Spleen (tissue), 11 donors: Measurements from ENCODE around the gene PTBP1. TPM values are rescaled to one million over a fixed set of nuclear protein-coding genes. Genes with fewer than 3 reads are reported as not detected.
"Not testable (repeated sequence)": the region's sequence is repeated elsewhere in the genome, so short reads cannot be mapped to it uniquely, and the experiment has no call there.

Experiments used
- DNase-seq: peaks from one replicate; pipeline ENCODE4 v3.0.0-alpha.2; 2020
- H3K27ac ChIP-seq, 8 donors: fragments of 200-600 bp; sonication (generic) in 7 of 8; 1 replicate in 4 of 8; 2 replicates in 4 of 8; pipeline versions ENCODE4 v1.5.0 to v1.8.0; 2016 to 2021; ENCODE audit warnings: inconsistent platforms in 4 of 8, mild to moderate bottlenecking in 4 of 8, moderate library complexity in 1 of 8
- H3K27me3 ChIP-seq, 7 donors: fragments of 200-600 bp; sonication (generic) in 6 of 7; replicated peaks in 1 of 7; 1 replicate in 4 of 7; 2 replicates in 3 of 7; pipeline versions ENCODE4 v1.5.0 to v1.8.0; 2016 to 2021; ENCODE audit warnings: inconsistent platforms in 3 of 7, mild to moderate bottlenecking in 1 of 7
- H3K36me3 ChIP-seq, 6 donors: fragments of 200-600 bp; sonication (generic) in 5 of 6; 1 replicate in 4 of 6; 2 replicates in 2 of 6; pipeline versions ENCODE4 v1.5.0 to v1.8.0; 2016 to 2021; ENCODE audit warnings: inconsistent platforms in 2 of 6
- H3K4me1 ChIP-seq, 6 donors: fragments of 200-600 bp; sonication (generic) in 5 of 6; 1 replicate in 3 of 6; 2 replicates in 3 of 6; pipeline versions ENCODE4 v1.5.0 to v1.8.0; 2016 to 2021; ENCODE audit warnings: inconsistent platforms in 3 of 6
- H3K4me3 ChIP-seq, 8 donors: fragments of 200-600 bp; sonication (generic) in 7 of 8; 1 replicate in 4 of 8; 2 replicates in 4 of 8; pipeline versions ENCODE4 v1.5.0 to v1.8.0; 2016 to 2021; ENCODE audit warnings: inconsistent platforms in 4 of 8, mild to moderate bottlenecking in 4 of 8, moderate library complexity in 2 of 8
- H3K9me3 ChIP-seq, 8 donors: fragments of 200-600 bp; sonication (generic) in 7 of 8; 1 replicate in 4 of 8; 2 replicates in 4 of 8; pipeline versions ENCODE4 v1.5.0 to v1.8.0; 2016 to 2021; ENCODE audit warnings: inconsistent platforms in 4 of 8
- CTCF ChIP-seq, 11 experiments: fragments of 200-600 bp in 7 of 11; fragments of 450-650 bp in 4 of 11; sonication (generic) in 4 of 11; IDR thresholded peaks in 8 of 11; conservative IDR thresholded peaks in 3 of 11; 1 replicate in 7 of 11; 2 replicates in 4 of 11; pipeline versions ENCODE4 v1.4.0 to v1.8.0; 2016 to 2021; ENCODE audit warnings: antibody characterized with exemption in 11 of 11, inconsistent platforms in 4 of 11, mild to moderate bottlenecking in 1 of 11
- POLR2A ChIP-seq, 3 donors: fragments of 450-650 bp; IDR thresholded peaks; one replicate each; pipeline ENCODE4 v1.5.1; 2017; ENCODE audit warnings: antibody characterized with exemption in 3 of 3, mild to moderate bottlenecking in 1 of 3
- POLR2AphosphoS5 ChIP-seq, 3 donors: sonication (generic); formaldehyde crosslinking; IDR thresholded peaks; one replicate each; pipeline ENCODE4 v1.5.1; 2017; ENCODE audit warnings: antibody characterized with exemption in 3 of 3
- WGBS, 5 donors: extraction: QIAGEN DNeasy Blood & Tissue Kit in 3 of 5; methylation state at CpG; one replicate each; pipeline versions ENCODE4 v1.1.5 to v1.1.7; 2013 to 2018; 5-methylcytosine and 5-hydroxymethylcytosine counted together
- intact Hi-C: fragments of 100-400 bp; cut with DNase I; formaldehyde crosslinking; loops from one replicate; pipeline ENCODE4 v1.15.0; 2023; ENCODE audit warnings: low total_unique reads
- polyA plus RNA-seq, 3 donors: library from polyadenylated mRNA; stranded (reverse); fragments of 200-250 nt; gene quantifications; one replicate each; pipeline ENCODE4 v1.2.1, GENCODE V29; 2013
- total RNA-seq, 7 donors: library from RNA; depleted of rRNA in 3 of 7; stranded (reverse); fragments of >200 nt in 3 of 7; fragmentation: NEBNext Ultra II Directional in 4 of 7; extraction: Animal tissue kit (Norgen Biotek cat#: 25700) in 4 of 7; gene quantifications; one replicate each; pipeline versions ENCODE4 v1.1.0 to v1.2.1, GENCODE V29; 2016 to 2021
- donor health status: healthy with polysubstance abuse.
- donor health status: DM: no; HTN: no; CAD: no; lungs with moderate emphysema.
- donor health status: DM: no; HTN: no; CAD: no.
- donor health status: Bipolar disorder and iron deficiency.
- donor health status: healthy.
- donor health status: DM: no; HTN: no; CAD: no.
- donor health status: DM: yes; HTN: yes; CAD: no.

PTBP1 gene
- total and polyA plus RNA-seq, 10 donors, result 89.9 to 305 (median 176) TPM

GRCh38 chr19:843836-844545, 46.7 kb downstream of the PTBP1 start:
- TF ChIP-seq POLR2A (IDR thresholded peaks at IDR 0.05), result no peak
- no peaks in the 10 kb centered on the region for H3K36me3 ChIP-seq
- DNase-seq, result no peak

GRCh38 chr19:844546-844971, 47.3 kb downstream of the PTBP1 start:
- intact Hi-C loops, result no loop called here
- Histone ChIP-seq H3K4me1 (peaks cover 0 to 63% (median 28%) of the 10 kb centered on the region in 6 donors), H3K4me3 (no peak overlapping the region), H3K27me3 (peaks cover 3 to 98% (median 58%) of the 10 kb centered on the region in 7 donors), H3K9me3 (no peaks in the 10 kb centered on the region), H3K27ac (peak overlapping the region in 1 of 8 donors; percentile 31), H3K36me3 (no peaks in the 10 kb centered on the region)
- TF ChIP-seq CTCF (IDR thresholded peaks at IDR 0.05 in 8 of 11, conservative IDR thresholded peaks at IDR 0.05 in 3 of 11) (no peak), POLR2AphosphoS5 (IDR thresholded peaks at IDR 0.05) (no peak), POLR2A (IDR thresholded peaks at IDR 0.05) (no peak)
- WGBS, 5 donors, result 18 to 48% (median 34%) methylated on average over 10 to 11 of the region's 11 CpGs
- no peak for DNase-seq

More at GRCh38 chr19:843836-844545, 46.7 kb downstream of the PTBP1 start:
- WGBS, 5 donors, result 5 to 57% (median 25%) methylated on average over 1 to 60 of the region's 70 CpGs
- peaks cover 0 to 69% (median 31%) of the 10 kb centered on the region in 6 donors for H3K4me1 ChIP-seq
- H3K27ac ChIP-seq, result peak overlapping the region in 2 of 8 donors; percentile 7 to 31
- peaks cover 3 to 97% (median 58%) of the 10 kb centered on the region in 7 donors for H3K27me3 ChIP-seq
- H3K4me3 ChIP-seq, result peak overlapping the region in 5 of 8 donors; percentile 12 to 46 (median 22)
- H3K9me3 ChIP-seq, result no peaks in the 10 kb centered on the region
- intact Hi-C loops, result no loop called here

- DNase-seq, result no peak
- Histone ChIP-seq H3K4me3 (no peak overlapping the region), H3K4me1 (peaks cover 0 to 63% (median 30%) of the 10 kb centered on the region in 6 donors), H3K36me3 (no peaks in the 10 kb centered on the region), H3K27me3 (peaks cover 3 to 98% (median 60%) of the 10 kb centered on the region in 7 donors), H3K9me3 (no peaks in the 10 kb centered on the region), H3K27ac (no peak overlapping the region)
- TF ChIP-seq POLR2A (IDR thresholded peaks at IDR 0.05) (no peak), POLR2AphosphoS5 (IDR thresholded peaks at IDR 0.05) (no peak), CTCF (IDR thresholded peaks at IDR 0.05 in 8 of 11, conservative IDR thresholded peaks at IDR 0.05 in 3 of 11) (no peak)
- intact Hi-C loops, result no loop called here
- WGBS, 5 donors, result 63 to 72% (median 70%) methylated on average over 36 to 37 of the region's 37 CpGs
These were observed 48.7 kb downstream of the PTBP1 start for GRCh38 chr19:845707-846521.

GRCh38 chr19:848386-848921, 51.2 kb downstream of the PTBP1 start:
- TF ChIP-seq POLR2AphosphoS5 (IDR thresholded peaks at IDR 0.05) (no peak), CTCF (IDR thresholded peaks at IDR 0.05 in 8 of 11, conservative IDR thresholded peaks at IDR 0.05 in 3 of 11) (no peak), POLR2A (IDR thresholded peaks at IDR 0.05) (no peak)
- peak; percentile 42 for DNase-seq
- WGBS, 5 donors, result 25 to 46% (median 36%) methylated on average over 10 to 12 of the region's 12 CpGs
- Histone ChIP-seq H3K4me1 (peaks cover 0 to 74% (median 37%) of the 10 kb centered on the region in 6 donors), H3K9me3 (no peaks in the 10 kb centered on the region), H3K27me3 (peaks cover under 1 to 100% (median 67%) of the 10 kb centered on the region in 7 donors), H3K4me3 (no peak overlapping the region), H3K27ac (peak overlapping the region in 3 of 8 donors; percentile 15 to 79 (median 63)), H3K36me3 (no peaks in the 10 kb centered on the region)
- intact Hi-C loops, result no loop called here

GRCh38 chr19:849195-849594, 51.9 kb downstream of the PTBP1 start:
- peaks cover 0 to 68% (median 31%) of the 10 kb centered on the region in 6 donors for H3K4me1 ChIP-seq
- H3K4me3 ChIP-seq, intact Hi-C loops, H3K36me3 ChIP-seq, H3K9me3 ChIP-seq, DNase-seq: not testable (repeated sequence)
- peak overlapping the region in 3 of 8 donors; percentile 15 to 79 (median 63) for H3K27ac ChIP-seq
- WGBS, 5 donors, result 62 to 84% (median 74%) methylated on average over 8 of the region's 8 CpGs
- peaks cover 0 to 97% (median 64%) of the 10 kb centered on the region in 7 donors for H3K27me3 ChIP-seq
